Measurements from ENCODE around the gene TBXAS1. TPM values are rescaled to one million over a fixed set of nuclear protein-coding genes. Genes with fewer than 3 reads are reported as not detected.

Gene TBXAS1
- total and polyA plus RNA-seq, 2 experiments from 2014 or later = 1.3 TPM; not detected in 1

GRCh38 chr7:140000666-140001268 lies 171.7 kb downstream of the TBXAS1 start:
- TF ChIP-seq, protein P1, sequence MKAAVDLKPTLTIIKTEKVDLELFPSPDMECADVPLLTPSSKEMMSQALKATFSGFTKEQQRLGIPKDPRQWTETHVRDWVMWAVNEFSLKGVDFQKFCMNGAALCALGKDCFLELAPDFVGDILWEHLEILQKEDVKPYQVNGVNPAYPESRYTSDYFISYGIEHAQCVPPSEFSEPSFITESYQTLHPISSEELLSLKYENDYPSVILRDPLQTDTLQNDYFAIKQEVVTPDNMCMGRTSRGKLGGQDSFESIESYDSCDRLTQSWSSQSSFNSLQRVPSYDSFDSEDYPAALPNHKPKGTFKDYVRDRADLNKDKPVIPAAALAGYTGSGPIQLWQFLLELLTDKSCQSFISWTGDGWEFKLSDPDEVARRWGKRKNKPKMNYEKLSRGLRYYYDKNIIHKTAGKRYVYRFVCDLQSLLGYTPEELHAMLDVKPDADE (IDR thresholded peaks at IDR 0.05) = no peak
- no peak for TF ChIP-seq REST (IDR thresholded peaks at IDR 0.05; ENCODE audit: unreplicated experiment)
- TF ChIP-seq EZH2phosphoT487 (IDR thresholded peaks at IDR 0.05; ENCODE audit: unreplicated experiment) = no peak
- TF ChIP-seq, protein P2, sequence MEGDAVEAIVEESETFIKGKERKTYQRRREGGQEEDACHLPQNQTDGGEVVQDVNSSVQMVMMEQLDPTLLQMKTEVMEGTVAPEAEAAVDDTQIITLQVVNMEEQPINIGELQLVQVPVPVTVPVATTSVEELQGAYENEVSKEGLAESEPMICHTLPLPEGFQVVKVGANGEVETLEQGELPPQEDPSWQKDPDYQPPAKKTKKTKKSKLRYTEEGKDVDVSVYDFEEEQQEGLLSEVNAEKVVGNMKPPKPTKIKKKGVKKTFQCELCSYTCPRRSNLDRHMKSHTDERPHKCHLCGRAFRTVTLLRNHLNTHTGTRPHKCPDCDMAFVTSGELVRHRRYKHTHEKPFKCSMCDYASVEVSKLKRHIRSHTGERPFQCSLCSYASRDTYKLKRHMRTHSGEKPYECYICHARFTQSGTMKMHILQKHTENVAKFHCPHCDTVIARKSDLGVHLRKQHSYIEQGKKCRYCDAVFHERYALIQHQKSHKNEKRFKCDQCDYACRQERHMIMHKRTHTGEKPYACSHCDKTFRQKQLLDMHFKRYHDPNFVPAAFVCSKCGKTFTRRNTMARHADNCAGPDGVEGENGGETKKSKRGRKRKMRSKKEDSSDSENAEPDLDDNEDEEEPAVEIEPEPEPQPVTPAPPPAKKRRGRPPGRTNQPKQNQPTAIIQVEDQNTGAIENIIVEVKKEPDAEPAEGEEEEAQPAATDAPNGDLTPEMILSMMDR (conservative IDR thresholded peaks at IDR 0.05; ENCODE audit: low read depth in 2 of 2) = no peak
- TF ChIP-seq, protein P3, sequence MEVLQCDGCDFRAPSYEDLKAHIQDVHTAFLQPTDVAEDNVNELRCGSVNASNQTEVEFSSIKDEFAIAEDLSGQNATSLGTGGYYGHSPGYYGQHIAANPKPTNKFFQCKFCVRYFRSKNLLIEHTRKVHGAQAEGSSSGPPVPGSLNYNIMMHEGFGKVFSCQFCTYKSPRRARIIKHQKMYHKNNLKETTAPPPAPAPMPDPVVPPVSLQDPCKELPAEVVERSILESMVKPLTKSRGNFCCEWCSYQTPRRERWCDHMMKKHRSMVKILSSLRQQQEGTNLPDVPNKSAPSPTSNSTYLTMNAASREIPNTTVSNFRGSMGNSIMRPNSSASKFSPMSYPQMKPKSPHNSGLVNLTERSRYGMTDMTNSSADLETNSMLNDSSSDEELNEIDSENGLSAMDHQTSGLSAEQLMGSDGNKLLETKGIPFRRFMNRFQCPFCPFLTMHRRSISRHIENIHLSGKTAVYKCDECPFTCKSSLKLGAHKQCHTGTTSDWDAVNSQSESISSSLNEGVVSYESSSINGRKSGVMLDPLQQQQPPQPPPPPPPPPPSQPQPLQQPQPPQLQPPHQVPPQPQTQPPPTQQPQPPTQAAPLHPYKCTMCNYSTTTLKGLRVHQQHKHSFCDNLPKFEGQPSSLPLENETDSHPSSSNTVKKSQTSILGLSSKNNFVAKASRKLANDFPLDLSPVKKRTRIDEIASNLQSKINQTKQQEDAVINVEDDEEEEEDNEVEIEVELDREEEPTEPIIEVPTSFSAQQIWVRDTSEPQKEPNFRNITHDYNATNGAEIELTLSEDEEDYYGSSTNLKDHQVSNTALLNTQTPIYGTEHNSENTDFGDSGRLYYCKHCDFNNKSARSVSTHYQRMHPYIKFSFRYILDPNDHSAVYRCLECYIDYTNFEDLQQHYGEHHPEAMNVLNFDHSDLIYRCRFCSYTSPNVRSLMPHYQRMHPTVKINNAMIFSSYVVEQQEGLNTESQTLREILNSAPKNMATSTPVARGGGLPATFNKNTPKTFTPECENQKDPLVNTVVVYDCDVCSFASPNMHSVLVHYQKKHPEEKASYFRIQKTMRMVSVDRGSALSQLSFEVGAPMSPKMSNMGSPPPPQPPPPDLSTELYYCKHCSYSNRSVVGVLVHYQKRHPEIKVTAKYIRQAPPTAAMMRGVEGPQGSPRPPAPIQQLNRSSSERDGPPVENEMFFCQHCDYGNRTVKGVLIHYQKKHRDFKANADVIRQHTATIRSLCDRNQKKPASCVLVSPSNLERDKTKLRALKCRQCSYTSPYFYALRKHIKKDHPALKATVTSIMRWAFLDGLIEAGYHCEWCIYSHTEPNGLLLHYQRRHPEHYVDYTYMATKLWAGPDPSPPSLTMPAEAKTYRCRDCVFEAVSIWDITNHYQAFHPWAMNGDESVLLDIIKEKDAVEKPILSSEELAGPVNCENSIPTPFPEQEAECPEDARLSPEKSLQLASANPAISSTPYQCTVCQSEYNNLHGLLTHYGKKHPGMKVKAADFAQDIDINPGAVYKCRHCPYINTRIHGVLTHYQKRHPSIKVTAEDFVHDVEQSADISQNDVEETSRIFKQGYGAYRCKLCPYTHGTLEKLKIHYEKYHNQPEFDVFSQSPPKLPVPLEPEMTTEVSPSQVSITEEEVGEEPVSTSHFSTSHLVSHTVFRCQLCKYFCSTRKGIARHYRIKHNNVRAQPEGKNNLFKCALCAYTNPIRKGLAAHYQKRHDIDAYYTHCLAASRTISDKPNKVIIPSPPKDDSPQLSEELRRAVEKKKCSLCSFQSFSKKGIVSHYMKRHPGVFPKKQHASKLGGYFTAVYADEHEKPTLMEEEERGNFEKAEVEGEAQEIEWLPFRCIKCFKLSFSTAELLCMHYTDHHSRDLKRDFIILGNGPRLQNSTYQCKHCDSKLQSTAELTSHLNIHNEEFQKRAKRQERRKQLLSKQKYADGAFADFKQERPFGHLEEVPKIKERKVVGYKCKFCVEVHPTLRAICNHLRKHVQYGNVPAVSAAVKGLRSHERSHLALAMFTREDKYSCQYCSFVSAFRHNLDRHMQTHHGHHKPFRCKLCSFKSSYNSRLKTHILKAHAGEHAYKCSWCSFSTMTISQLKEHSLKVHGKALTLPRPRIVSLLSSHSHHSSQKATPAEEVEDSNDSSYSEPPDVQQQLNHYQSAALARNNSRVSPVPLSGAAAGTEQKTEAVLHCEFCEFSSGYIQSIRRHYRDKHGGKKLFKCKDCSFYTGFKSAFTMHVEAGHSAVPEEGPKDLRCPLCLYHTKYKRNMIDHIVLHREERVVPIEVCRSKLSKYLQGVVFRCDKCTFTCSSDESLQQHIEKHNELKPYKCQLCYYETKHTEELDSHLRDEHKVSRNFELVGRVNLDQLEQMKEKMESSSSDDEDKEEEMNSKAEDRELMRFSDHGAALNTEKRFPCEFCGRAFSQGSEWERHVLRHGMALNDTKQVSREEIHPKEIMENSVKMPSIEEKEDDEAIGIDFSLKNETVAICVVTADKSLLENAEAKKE (CRISPR knock-in tag; IDR thresholded peaks at IDR 0.05) = no peak
- no peak for TF ChIP-seq CREB1 (CRISPR knock-in tag; IDR thresholded peaks at IDR 0.05; ENCODE audit: low read depth)
- H3F3A ChIP-seq (replicated peaks; ENCODE audit: low read depth) = no peaks in the 10 kb centered on the region
- Mint-ChIP-seq H3K4me1 (peaks cover 6% of the 10 kb centered on the region), H3K9me3 (no peaks in the 10 kb centered on the region), H3K36me3 (ENCODE audit: low read depth) (no peaks in the 10 kb centered on the region), H3K4me3 (no peak overlapping the region), H3K27me3 (ENCODE audit: insufficient read depth, low read depth, poor library complexity) (peaks cover 13% of the 10 kb centered on the region), H3K27ac (no peak overlapping the region)
- H3K79me2 ChIP-seq (replicated peaks; ENCODE audit: insufficient read depth) = no peaks in the 10 kb centered on the region
- H2AFZ ChIP-seq = no peak overlapping the region
- H3K36me3 ChIP-seq (ENCODE audit: insufficient read depth) = no peaks in the 10 kb centered on the region
- H3K9me2 ChIP-seq (ENCODE audit: insufficient read depth) = no peaks in the 10 kb centered on the region
- H3K4me2 ChIP-seq = no peak overlapping the region
- H3K27me3 ChIP-seq (ENCODE audit: insufficient read depth) = no peaks in the 10 kb centered on the region
- no peaks in the 10 kb centered on the region for H4K20me1 ChIP-seq (replicated peaks; ENCODE audit: insufficient read depth)
- H3K4me1 ChIP-seq (ENCODE audit: insufficient read depth) = no peaks in the 10 kb centered on the region
- H3K27ac ChIP-seq (ENCODE audit: low read depth) = no peak overlapping the region
- DNase-seq (ENCODE audit: low spot score) (no peak), ATAC-seq (no peak)
- H3K4me3 ChIP-seq = no peak overlapping the region
